Measurements from ENCODE around the gene CEACAM16. TPM values are rescaled to one million over a fixed set of nuclear protein-coding genes. Genes with fewer than 3 reads are reported as not detected.
"Not testable (repeated sequence)": the region's sequence is repeated elsewhere in the genome, so short reads cannot be mapped to it uniquely, and the experiment has no call there.

Gene CEACAM16
- total RNA-seq, 1 donor from 2014 or later = not detected

GRCh38 chr19:44720945-44721344, 22.0 kb downstream of the CEACAM16 start:
- no peak for DNase-seq (ENCODE audit: low read depth)
- TF ChIP-seq CTCF (conservative IDR thresholded peaks at IDR 0.05; ENCODE audit: low read depth, low read length) = no peak
- H3K4me3 ChIP-seq (ENCODE audit: low read depth, low read length) = no peak overlapping the region

GRCh38 chr19:44721369-44721768, 22.4 kb downstream of the CEACAM16 start:
- not testable (repeated sequence) for DNase-seq (ENCODE audit: low read depth); H3K4me3 ChIP-seq (ENCODE audit: low read depth, low read length)

GRCh38 chr19:44722131-44723121, 23.5 kb downstream of the CEACAM16 start:
- H3K4me3 ChIP-seq (ENCODE audit: low read depth, low read length) = no peak overlapping the region
- DNase-seq (ENCODE audit: low read depth) = no peak
- no peak for TF ChIP-seq CTCF (conservative IDR thresholded peaks at IDR 0.05; ENCODE audit: low read depth, low read length)

- H3K4me3 ChIP-seq (ENCODE audit: low read depth, low read length) = no peak overlapping the region
- DNase-seq (ENCODE audit: low read depth) = no peak
- no peak for TF ChIP-seq CTCF (conservative IDR thresholded peaks at IDR 0.05; ENCODE audit: low read depth, low read length)
These were observed 24.5 kb downstream of the CEACAM16 start for GRCh38 chr19:44723299-44723951.

GRCh38 chr19:44723952-44724319, 25.0 kb downstream of the CEACAM16 start:
- TF ChIP-seq CTCF (conservative IDR thresholded peaks at IDR 0.05; ENCODE audit: low read depth, low read length) = peak; percentile 94
- no peak overlapping the region for H3K4me3 ChIP-seq (ENCODE audit: low read depth, low read length)
- no peak for DNase-seq (ENCODE audit: low read depth)

- no peak for TF ChIP-seq CTCF (conservative IDR thresholded peaks at IDR 0.05; ENCODE audit: low read depth, low read length)
- DNase-seq (ENCODE audit: low read depth) = no peak
These were observed 26.3 kb downstream of the CEACAM16 start for GRCh38 chr19:44725251-44725650.

GRCh38 chr19:44725684-44726083, 26.7 kb downstream of the CEACAM16 start:
- no peak for DNase-seq (ENCODE audit: low read depth)
- TF ChIP-seq CTCF (conservative IDR thresholded peaks at IDR 0.05; ENCODE audit: low read depth, low read length) = no peak
- H3K4me3 ChIP-seq (ENCODE audit: low read depth, low read length) = no peak overlapping the region

More at GRCh38 chr19:44725251-44725650, 26.3 kb downstream of the CEACAM16 start:
- no peak overlapping the region for H3K4me3 ChIP-seq (ENCODE audit: low read depth, low read length)

Measured in epithelial cell of proximal tubule (primary cell).